H1 (cell line): ENCODE results near the gene GLCE. TPM values are rescaled to one million over a fixed set of nuclear protein-coding genes. Genes with fewer than 3 reads are reported as not detected.

ENCODE experiments used
- CTCF ChIA-PET: fragments of 300-600 bp; sonication (Branson Sonifier 250); formaldehyde crosslinking; loops from one replicate; lab custom pipeline; 2021; ENCODE audit not compliant: partially characterized antibody; lab: Charles Lee
- POLR2A ChIA-PET: fragments of 300-600 bp; sonication (Branson Sonifier 250); formaldehyde crosslinking; loops from one replicate; lab custom pipeline; 2021; ENCODE audit warnings: inconsistent platforms; ENCODE audit not compliant: partially characterized antibody; lab: Charles Lee
- DNase-seq, 2 experiments: peaks; one replicate each; pipeline versions ENCODE4 v3.0.0 to v3.0.0-alpha.2; 2010 to 2022; ENCODE audit warnings: low spot score in 2 of 2, low read depth in 1 of 2, mixed read lengths in 1 of 2
- FAIRE-seq: peaks from 2 replicates; lab custom pipeline; 2011; peaks lifted over from hg19 to GRCh38; lab: Jason Lieb, UNC
- H2AFZ ChIP-seq: 2 replicates; pipeline ENCODE4 v1.8.1; 2012; ENCODE audit warnings: low read length, inconsistent platforms
- H2AK5ac ChIP-seq: 2 replicates; pipeline ENCODE4 v1.6.1; 2013; ENCODE audit warnings: low read depth, low read length
- H2BK120ac ChIP-seq: replicated peaks from 2 replicates; pipeline ENCODE3; 2013; ENCODE audit warnings: low read depth, low read length, inconsistent platforms
- H2BK12ac ChIP-seq: 2 replicates; pipeline ENCODE4 v1.6.1; 2013; ENCODE audit warnings: low read depth, low read length
- H2BK15ac ChIP-seq: 2 replicates; pipeline ENCODE4 v1.6.1; 2013; ENCODE audit warnings: low read length
- H2BK20ac ChIP-seq: 2 replicates; pipeline ENCODE4 v1.6.1; 2013; ENCODE audit warnings: low read length
- H2BK5ac ChIP-seq: 2 replicates; pipeline ENCODE4 v1.6.1; 2013; ENCODE audit warnings: low read depth, low read length
- H3K14ac ChIP-seq: 2 replicates; pipeline ENCODE4 v1.6.1; 2013; ENCODE audit warnings: inconsistent platforms; ENCODE audit not compliant: insufficient read length
- H3K18ac ChIP-seq: 2 replicates; pipeline ENCODE4 v1.6.1; 2013; ENCODE audit warnings: low read length; ENCODE audit errors: extremely low read depth
- H3K23ac ChIP-seq: 2 replicates; pipeline ENCODE4 v1.6.1; 2013; ENCODE audit warnings: inconsistent platforms; ENCODE audit not compliant: insufficient read length
- H3K23me2 ChIP-seq: 2 replicates; pipeline ENCODE4 v1.6.1; 2013; ENCODE audit warnings: low read depth, low read length
- H3K27ac ChIP-seq: 2 replicates; pipeline ENCODE4 v1.6.1; 2011; ENCODE audit warnings: low read depth, low read length, inconsistent platforms
- H3K27me3 ChIP-seq, 4 experiments: replicated peaks in 1 of 4; 1 replicate in 1 of 4; 2 replicates in 3 of 4; pipeline versions ENCODE4 v1.6.1 to v1.8.1; 2011 to 2013; ENCODE audit warnings: low read length in 3 of 4, mild to moderate bottlenecking in 3 of 4, inconsistent platforms in 2 of 4, mixed read lengths in 2 of 4, moderate library complexity in 1 of 4; ENCODE audit not compliant: control insufficient read depth in 3 of 4, insufficient read depth in 3 of 4; ENCODE audit errors: extremely low read depth in 1 of 4
- H3K36me3 ChIP-seq, 4 experiments: 2 replicates each; pipeline versions ENCODE4 v1.6.1 to v1.8.1; 2011 to 2013; ENCODE audit warnings: mild to moderate bottlenecking in 4 of 4, low read length in 3 of 4, moderate library complexity in 2 of 4, control low read depth in 1 of 4, inconsistent platforms in 1 of 4; ENCODE audit not compliant: insufficient read depth in 4 of 4, control insufficient read depth in 2 of 4
- H3K4ac ChIP-seq: replicated peaks from 2 replicates; pipeline ENCODE3; 2013; ENCODE audit warnings: low read length, low read depth, mixed read lengths, inconsistent platforms; ENCODE audit not compliant: insufficient read length
- H3K4me1 ChIP-seq, 4 experiments: replicated peaks in 1 of 4; 1 replicate in 1 of 4; 2 replicates in 3 of 4; pipeline versions ENCODE4 v1.6.1 to v1.8.1; 2011 to 2013; ENCODE audit warnings: low read length in 3 of 4, inconsistent platforms in 2 of 4, mixed read lengths in 1 of 4; ENCODE audit not compliant: insufficient read depth in 4 of 4, control insufficient read depth in 3 of 4
- H3K4me2 ChIP-seq, 2 experiments: 2 replicates each; pipeline versions ENCODE4 v1.6.1 to v1.8.1; 2011 to 2013; ENCODE audit warnings: low read depth in 2 of 2, low read length in 2 of 2, control low read depth in 1 of 2, inconsistent platforms in 1 of 2, mild to moderate bottlenecking in 1 of 2; ENCODE audit not compliant: insufficient read depth in 1 of 2
- H3K4me3 ChIP-seq, 4 experiments: fragments of 200-600, 300-600 bp in 1 of 4; sonication (generic), shearing (Covaris generic), sonication (Bioruptor Twin) in 1 of 4; 2 replicates each; pipeline versions ENCODE4 v1.5.1 to v1.8.1; 2011 to 2016; ENCODE audit warnings: low read length in 4 of 4, low read depth in 3 of 4, control low read depth in 2 of 4, inconsistent platforms in 2 of 4, mild to moderate bottlenecking in 2 of 4, mixed read lengths in 1 of 4, moderate library complexity in 1 of 4; ENCODE audit not compliant: insufficient read depth in 2 of 4; ENCODE audit errors: extremely low read depth in 1 of 4
- H3K56ac ChIP-seq: replicated peaks from 2 replicates; pipeline ENCODE3; 2013; ENCODE audit warnings: low read depth, mild to moderate bottlenecking, mixed read lengths, low read length, inconsistent platforms; ENCODE audit not compliant: insufficient read length
- H3K79me1 ChIP-seq: 2 replicates; pipeline ENCODE4 v1.6.1; 2013; ENCODE audit warnings: low read depth, low read length, control low read depth
- H3K79me2 ChIP-seq, 2 experiments: 2 replicates each; pipeline versions ENCODE4 v1.6.1 to v1.8.1; 2012 to 2013; ENCODE audit warnings: low read length in 2 of 2, mild to moderate bottlenecking in 2 of 2, inconsistent platforms in 1 of 2; ENCODE audit not compliant: insufficient read depth in 2 of 2, control insufficient read depth in 1 of 2
- H3K9ac ChIP-seq, 4 experiments: replicated peaks in 1 of 4; 1 replicate in 1 of 4; 2 replicates in 3 of 4; pipeline versions ENCODE4 v1.6.1 to v1.8.1; 2011 to 2013; ENCODE audit warnings: low read depth in 3 of 4, low read length in 3 of 4, control low read depth in 2 of 4, mild to moderate bottlenecking in 2 of 4, moderate library complexity in 2 of 4, inconsistent platforms in 1 of 4; ENCODE audit errors: extremely low read depth in 1 of 4
- H3K9me3 ChIP-seq, 2 experiments: 2 replicates each; pipeline versions ENCODE4 v1.6.1 to v1.8.1; 2012 to 2013; ENCODE audit warnings: mild to moderate bottlenecking in 2 of 2, moderate library complexity in 2 of 2, control low read depth in 1 of 2, inconsistent platforms in 1 of 2, low read depth in 1 of 2, low read length in 1 of 2, mixed read lengths in 1 of 2; ENCODE audit not compliant: insufficient read depth in 2 of 2
- H4K20me1 ChIP-seq, 2 experiments: replicated peaks in 1 of 2; 2 replicates each; pipeline versions ENCODE3 to v1.8.1; 2011 to 2013; ENCODE audit warnings: inconsistent platforms in 2 of 2, low read length in 2 of 2, mild to moderate bottlenecking in 1 of 2; ENCODE audit not compliant: insufficient read depth in 2 of 2, control insufficient read depth in 1 of 2
- H4K5ac ChIP-seq: 2 replicates; pipeline ENCODE4 v1.6.1; 2013; ENCODE audit warnings: low read length, low read depth, mixed read lengths, inconsistent platforms; ENCODE audit not compliant: insufficient read length
- H4K8ac ChIP-seq: 2 replicates; pipeline ENCODE4 v1.8.0; 2013; ENCODE audit warnings: mild to moderate bottlenecking, moderate library complexity, low read length, inconsistent platforms; ENCODE audit not compliant: insufficient read depth; ENCODE audit errors: extremely low read depth
- H4K91ac ChIP-seq: replicated peaks from 2 replicates; pipeline ENCODE3; 2013; ENCODE audit warnings: low read length, mixed read lengths, inconsistent platforms; ENCODE audit not compliant: insufficient read length
- ATF3 ChIP-seq: IDR thresholded peaks from 2 replicates; pipeline ENCODE4 v1.6.1; 2011; ENCODE audit warnings: low read depth, mild to moderate bottlenecking, low read length; ENCODE audit not compliant: insufficient read depth
- KDM1A ChIP-seq: fragments of 200-600, 300-600 bp; sonication (generic); IDR thresholded peaks from 2 replicates; pipeline ENCODE4 v1.7.1; 2016; ENCODE audit warnings: mild to moderate bottlenecking, low read length, borderline replicate concordance
- SAP30 ChIP-seq: fragments of 300-600 bp; sonication (generic); IDR thresholded peaks from 2 replicates; pipeline ENCODE4 v1.7.1; 2012; ENCODE audit warnings: low read length, moderate library complexity, mild to moderate bottlenecking, inconsistent platforms; ENCODE audit not compliant: insufficient read depth, insufficient replicate concordance
- SIRT6 ChIP-seq: IDR thresholded peaks from one replicate; pipeline ENCODE4 v1.7.1; 2012; ENCODE audit warnings: low read length, inconsistent platforms
- WGBS, 2 experiments: shearing (Covaris generic) in 1 of 2; methylation state at CpG; one replicate each; pipeline versions ENCODE4 v1.1.6 to v1.1.7; 2013 to 2015; ENCODE audit warnings: low lambda C conversion rate in 2 of 2, mixed read lengths in 2 of 2, inconsistent platforms in 1 of 2, low coverage in 1 of 2, missing lambda C conversion rate in 1 of 2; ENCODE audit not compliant: insufficient replicate concordance in 2 of 2, insufficient coverage in 1 of 2, insufficient read length in 1 of 2; ENCODE audit errors: extremely low coverage in 1 of 2, missing lambda C conversion rate in 1 of 2; 5-methylcytosine and 5-hydroxymethylcytosine counted together
- polyA plus RNA-seq, 7 experiments: library from polyadenylated mRNA; depleted of rRNA in 3 of 7; stranded (reverse) in 5 of 7; unstranded in 2 of 7; fragments of >200 nt in 5 of 7; fragments of 200-250 nt in 2 of 7; gene quantifications; 1 replicate in 5 of 7; 2 replicates in 1 of 7; 4 replicates in 1 of 7; pipeline versions ENCODE4 v1.2.1 to v1.2.3, GENCODE V29; 2011 to 2013; ENCODE audit warnings: missing spikeins in 2 of 7, mixed read lengths in 2 of 7
- total RNA-seq: library from RNA; stranded (reverse); fragmentation: NEBNext Ultra II Directional; extraction: Animal tissue kit (Norgen Biotek cat#: 25700); gene quantifications from 2 replicates; pipeline ENCODE4 v1.2.1, GENCODE V29; 2021

The GLCE gene
- total and polyA plus RNA-seq, 2 of the 8 experiments (the other 6 are each of a cell fraction or from before 2014, with no cell fraction given) = 17.1 to 22.7 TPM

GRCh38 chr15:69290346-69291164, 130.1 kb downstream of the GLCE start:
- no peak overlapping the region for H3K4me3 ChIP-seq
- H2BK120ac ChIP-seq = no peak overlapping the region
- H3K18ac ChIP-seq = no peak overlapping the region
- H3K23ac ChIP-seq = no peak overlapping the region
- no peaks in the 10 kb centered on the region for H3K36me3 ChIP-seq
- no peaks in the 10 kb centered on the region for H3K79me1 ChIP-seq
- 0 out of 7 replicates have a peak, but pooled peaks cover 0 to 2% (median 0%) of the 10 kb centered on the region in 4 experiments for H3K4me1 ChIP-seq
- no peak overlapping the region for H4K8ac ChIP-seq
- H4K91ac ChIP-seq = no peak overlapping the region
- ChIA-PET POLR2A (interaction anchor here (1.6 to 3.2 kb wide), 2 partner anchors 9 to 162 kb away, joined by 6 to 10 read pairs; partner anchors contain the start of genes PAQR5 and RPLP1), CTCF (interaction anchor here (0.8 to 5.6 kb wide), 9 partner anchors 9 to 259 kb away, joined by 3 to 26 read pairs (median 5); no protein-coding TSS in a partner anchor)
- no peaks in the 10 kb centered on the region; the same call in 1 of the 2 replicates for H3K23me2 ChIP-seq
- DNase-seq = no peak
- no peak overlapping the region for H3K9ac ChIP-seq
- FAIRE-seq = no peak
- no peaks in the 10 kb centered on the region for H3K9me3 ChIP-seq
- no peak overlapping the region for H3K27ac ChIP-seq
- H4K20me1 ChIP-seq = no peaks in the 10 kb centered on the region
- H2AK5ac ChIP-seq = no peak overlapping the region
- WGBS, 2 experiments = 86% methylated on average over 6 of the region's 7 CpGs; no CpG with 5 or more reads in 1 of the 2 experiments
- no peaks in the 10 kb centered on the region; a peak in 2 of 7 replicates for H3K27me3 ChIP-seq
- H2AFZ ChIP-seq = no peak overlapping the region
- H3K79me2 ChIP-seq = no peaks in the 10 kb centered on the region
- no peak overlapping the region for H3K14ac ChIP-seq
- no peak overlapping the region for H3K56ac ChIP-seq
- no peak overlapping the region for H4K5ac ChIP-seq
- no peak overlapping the region for H3K4ac ChIP-seq
- no peak overlapping the region for H2BK12ac ChIP-seq
- TF ChIP-seq SIRT6 (no peak), SAP30 (no peak), KDM1A (peak; percentile 58; the same call in 1 of the 2 replicates), ATF3 (no peak)
- H2BK15ac ChIP-seq = no peak overlapping the region
- H3K4me2 ChIP-seq = no peak overlapping the region
- H2BK20ac ChIP-seq = no peak overlapping the region
- H2BK5ac ChIP-seq = no peak overlapping the region
